ENCODE results near the gene ANGPTL8. TPM values are rescaled to one million over a fixed set of nuclear protein-coding genes. Genes with fewer than 3 reads are reported as not detected.

Gene ANGPTL8
- total RNA-seq, 4 donors from 2014 or later = not detected

- Histone ChIP-seq H3K9me3 (no peaks in the 10 kb centered on the region), H3K27me3 (no peaks in the 10 kb centered on the region), H3K36me3 (no peaks in the 10 kb centered on the region), H3K4me1 (peaks cover 0 to 30% (median 2%) of the 10 kb centered on the region in 4 donors), H3K4me3 (peak overlapping the region in 1 of 4 donors; percentile 79), H3K27ac (peak overlapping the region in 2 of 4 donors; percentile 83 to 89)
- TF ChIP-seq, protein P1, sequence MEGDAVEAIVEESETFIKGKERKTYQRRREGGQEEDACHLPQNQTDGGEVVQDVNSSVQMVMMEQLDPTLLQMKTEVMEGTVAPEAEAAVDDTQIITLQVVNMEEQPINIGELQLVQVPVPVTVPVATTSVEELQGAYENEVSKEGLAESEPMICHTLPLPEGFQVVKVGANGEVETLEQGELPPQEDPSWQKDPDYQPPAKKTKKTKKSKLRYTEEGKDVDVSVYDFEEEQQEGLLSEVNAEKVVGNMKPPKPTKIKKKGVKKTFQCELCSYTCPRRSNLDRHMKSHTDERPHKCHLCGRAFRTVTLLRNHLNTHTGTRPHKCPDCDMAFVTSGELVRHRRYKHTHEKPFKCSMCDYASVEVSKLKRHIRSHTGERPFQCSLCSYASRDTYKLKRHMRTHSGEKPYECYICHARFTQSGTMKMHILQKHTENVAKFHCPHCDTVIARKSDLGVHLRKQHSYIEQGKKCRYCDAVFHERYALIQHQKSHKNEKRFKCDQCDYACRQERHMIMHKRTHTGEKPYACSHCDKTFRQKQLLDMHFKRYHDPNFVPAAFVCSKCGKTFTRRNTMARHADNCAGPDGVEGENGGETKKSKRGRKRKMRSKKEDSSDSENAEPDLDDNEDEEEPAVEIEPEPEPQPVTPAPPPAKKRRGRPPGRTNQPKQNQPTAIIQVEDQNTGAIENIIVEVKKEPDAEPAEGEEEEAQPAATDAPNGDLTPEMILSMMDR (IDR thresholded peaks at IDR 0.05) = no peak
- no peak for TF ChIP-seq POLR2A (IDR thresholded peaks at IDR 0.05)
- DNase-seq = no peak
These were observed 21.6 kb downstream of the ANGPTL8 start for GRCh38 chr19:11260996-11261395.

GRCh38 chr19:11261431-11261970 lies 22.1 kb downstream of the ANGPTL8 start:
- Histone ChIP-seq H3K27me3 (no peaks in the 10 kb centered on the region), H3K9me3 (no peaks in the 10 kb centered on the region), H3K4me1 (peaks cover 0 to 33% (median 2%) of the 10 kb centered on the region in 4 donors), H3K4me3 (peak overlapping the region; percentile 79 to 98 (median 86)), H3K36me3 (no peaks in the 10 kb centered on the region), H3K27ac (peak overlapping the region; percentile 69 to 89 (median 82))
- TF ChIP-seq, protein P1 (IDR thresholded peaks at IDR 0.05) = no peak
- TF ChIP-seq POLR2A (IDR thresholded peaks at IDR 0.05) = no peak
- DNase-seq = no peak

- DNase-seq = peak; percentile 22 to 72 (median 66)
These were observed 22.8 kb downstream of the ANGPTL8 start, which contains the start of gene DOCK6 for GRCh38 chr19:11261971-11262839. Gene DOCK6 (minus strand): TSS chr19:11262524. CDS start chr19:11262440, 84 bp downstream.

DNA sequence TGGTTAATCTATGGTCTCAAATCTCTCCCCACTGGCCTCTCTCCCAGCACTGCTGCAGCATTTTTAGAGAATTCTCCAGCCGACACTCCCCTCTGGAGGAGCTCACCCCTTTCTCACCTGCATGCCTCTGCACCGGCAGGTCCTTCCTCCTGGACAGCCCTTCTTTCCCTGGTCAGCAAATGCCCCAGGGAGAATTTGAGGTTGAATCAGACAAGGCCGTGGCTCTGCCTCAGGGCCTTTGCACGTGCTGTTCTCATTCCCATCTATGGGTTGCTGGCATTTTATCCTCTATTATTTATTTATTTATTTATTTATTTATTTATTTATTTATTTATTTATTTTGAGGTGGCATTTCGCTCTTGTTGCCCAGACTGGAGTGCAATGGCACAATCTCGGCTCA lies 24.3 kb downstream of the ANGPTL8 start:
- H3K9me3 ChIP-seq = no peaks in the 10 kb centered on the region
- H3K4me1 ChIP-seq = peaks cover 0 to 37% (median 2%) of the 10 kb centered on the region in 4 donors
- DNase-seq = no peak
- no peak overlapping the region for H3K4me3 ChIP-seq
- no peaks in the 10 kb centered on the region for H3K27me3 ChIP-seq
- no peak for TF ChIP-seq POLR2A (IDR thresholded peaks at IDR 0.05)
- H3K27ac ChIP-seq = no peak overlapping the region
- no peaks in the 10 kb centered on the region for H3K36me3 ChIP-seq

More at GRCh38 chr19:11261971-11262839, 22.8 kb downstream of the ANGPTL8 start, which contains the start of gene DOCK6:
- Histone ChIP-seq H3K9me3 (no peaks in the 10 kb centered on the region), H3K4me1 (peaks cover 0 to 33% (median 2%) of the 10 kb centered on the region in 4 donors), H3K27me3 (no peaks in the 10 kb centered on the region), H3K4me3 (peak within 1 kb of the TSS; percentile 79 to 98 (median 86)), H3K36me3 (no peaks in the 10 kb centered on the region), H3K27ac (peak within 1 kb of the TSS; percentile 69 to 89 (median 82))
- TF ChIP-seq POLR2A (IDR thresholded peaks at IDR 0.05) = no peak
- TF ChIP-seq, protein P1 (IDR thresholded peaks at IDR 0.05) = peak in 4 of 6 experiments; percentile 20 to 65 (median 54)

DNA sequence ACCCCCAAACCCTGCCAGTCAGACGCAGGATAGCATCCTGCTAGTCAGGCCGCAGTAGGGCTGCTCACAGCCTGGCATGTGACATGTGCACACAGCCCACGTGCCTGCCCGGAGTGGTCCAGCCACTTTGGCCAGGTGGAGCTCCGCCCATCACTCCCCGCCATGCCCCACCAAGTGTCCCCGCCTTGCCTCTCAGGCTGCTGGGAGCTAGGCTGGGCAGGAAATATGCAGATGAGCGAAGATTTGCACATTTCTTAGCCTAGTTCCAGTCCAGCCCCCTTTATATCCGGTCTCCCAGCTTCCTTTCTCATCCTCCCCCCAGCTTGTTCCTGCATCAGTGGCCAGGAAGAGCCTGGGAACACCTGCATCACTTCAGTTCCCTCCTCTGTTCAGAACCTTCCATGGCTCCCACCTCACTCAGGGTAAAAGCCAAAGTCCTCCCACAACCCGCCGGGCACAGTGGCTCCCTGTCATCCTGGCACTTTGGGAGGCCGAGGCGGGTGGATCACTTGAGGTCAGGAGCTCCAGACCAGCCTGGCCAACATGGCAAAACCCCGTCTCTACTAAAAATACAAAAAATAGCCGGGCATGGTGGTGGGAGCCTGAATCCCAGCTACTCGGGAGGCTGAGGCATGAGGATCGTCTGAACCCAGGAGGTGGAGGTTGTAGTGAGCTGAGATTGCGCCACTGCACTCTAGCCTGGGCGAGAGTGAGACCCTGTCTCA lies 25.2 kb downstream of the ANGPTL8 start:
- no peaks in the 10 kb centered on the region for H3K27me3 ChIP-seq
- DNase-seq = peak in 2 of 3 donors; percentile 82 to 84
- H3K36me3 ChIP-seq = no peaks in the 10 kb centered on the region
- H3K9me3 ChIP-seq = no peaks in the 10 kb centered on the region
- TF ChIP-seq, protein P1 (IDR thresholded peaks at IDR 0.05) = no peak
- peak; percentile 27 to 44 for TF ChIP-seq POLR2A (IDR thresholded peaks at IDR 0.05)
- peak overlapping the region in 3 of 4 donors; percentile 69 to 93 (median 89) for H3K27ac ChIP-seq
- peaks cover 0 to 44% (median 2%) of the 10 kb centered on the region in 4 donors for H3K4me1 ChIP-seq
- no peak overlapping the region for H3K4me3 ChIP-seq
